Activated CD8-positive, alpha-beta memory T cell treated with anti-CD3 and anti-CD28 coated beads, Interleukin-2, amount 50 U/mL, for 4 hours (primary cell): Measurements from ENCODE around the gene VWF.
"Not testable (repeated sequence)": the region's sequence is repeated elsewhere in the genome, so short reads cannot be mapped to it uniquely, and the experiment has no call there.

ENCODE experiments used
- DNase-seq: peaks from one replicate; pipeline ENCODE4 v3.0.0-alpha.2; 2020

VWF gene

DNA sequence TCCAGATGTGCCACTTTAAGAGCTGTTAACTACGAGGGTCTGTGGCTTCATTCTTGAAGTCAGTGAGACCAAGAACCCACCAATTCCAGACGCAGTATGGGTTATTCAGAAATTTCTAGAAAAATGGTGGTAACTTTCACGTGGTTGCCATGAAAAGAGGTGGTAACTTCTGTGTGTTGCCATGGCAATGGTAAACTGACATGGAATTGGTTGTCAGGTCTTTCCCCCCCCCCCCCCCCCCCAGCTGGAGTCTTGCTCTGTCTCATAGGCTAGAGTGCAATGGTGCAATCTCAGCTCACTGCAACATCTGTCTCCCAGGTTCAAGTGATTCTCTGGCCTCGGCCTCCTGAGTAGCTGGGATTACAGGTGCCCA, 18.8 kb upstream of the VWF start:
- DNase-seq = no peak

DNA sequence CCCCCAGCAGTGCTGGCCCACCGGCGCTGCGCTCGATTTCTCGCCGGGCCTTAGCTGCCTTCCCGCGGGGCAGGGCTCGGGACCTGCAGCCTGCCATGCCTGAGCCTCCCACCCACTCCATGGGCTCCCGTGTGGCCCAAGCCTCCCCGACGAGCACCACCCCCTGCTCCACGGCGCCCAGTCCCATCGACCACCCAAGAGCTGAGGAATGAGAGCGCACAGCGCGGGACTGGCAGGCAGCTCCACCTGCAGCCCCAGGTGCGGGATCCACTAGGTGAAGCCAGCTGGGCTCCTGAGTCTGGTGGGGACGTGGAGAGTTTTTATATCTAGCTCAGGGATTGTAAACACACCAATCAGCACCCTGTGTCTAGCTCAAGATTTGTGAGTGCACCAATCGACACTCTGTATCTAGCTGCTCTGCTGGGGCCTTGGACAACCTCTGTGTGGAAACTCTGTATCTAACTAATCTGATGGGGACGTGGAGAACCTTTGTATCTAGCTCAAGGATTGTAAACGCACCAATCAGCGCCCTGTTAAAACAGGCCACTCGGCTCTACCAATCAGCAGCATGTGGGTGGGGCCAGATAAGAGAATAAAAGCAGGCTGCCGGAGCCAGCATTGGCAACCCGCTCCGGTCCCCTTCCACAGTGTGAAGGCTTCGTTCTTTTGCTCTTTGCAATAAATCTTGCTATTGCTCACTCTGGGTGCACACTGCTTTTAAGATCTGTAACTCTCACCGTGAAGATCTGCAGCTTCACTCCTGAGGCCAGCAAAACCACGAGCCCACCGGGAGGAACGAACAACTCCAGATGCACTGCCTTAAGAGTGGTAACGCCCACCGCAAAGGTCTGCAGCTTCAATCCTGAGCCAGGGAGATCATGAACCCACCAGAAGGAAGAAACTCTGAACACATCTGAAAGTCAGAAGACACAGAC, 18.2 kb upstream of the VWF start:
- not testable (repeated sequence) for DNase-seq

DNA sequence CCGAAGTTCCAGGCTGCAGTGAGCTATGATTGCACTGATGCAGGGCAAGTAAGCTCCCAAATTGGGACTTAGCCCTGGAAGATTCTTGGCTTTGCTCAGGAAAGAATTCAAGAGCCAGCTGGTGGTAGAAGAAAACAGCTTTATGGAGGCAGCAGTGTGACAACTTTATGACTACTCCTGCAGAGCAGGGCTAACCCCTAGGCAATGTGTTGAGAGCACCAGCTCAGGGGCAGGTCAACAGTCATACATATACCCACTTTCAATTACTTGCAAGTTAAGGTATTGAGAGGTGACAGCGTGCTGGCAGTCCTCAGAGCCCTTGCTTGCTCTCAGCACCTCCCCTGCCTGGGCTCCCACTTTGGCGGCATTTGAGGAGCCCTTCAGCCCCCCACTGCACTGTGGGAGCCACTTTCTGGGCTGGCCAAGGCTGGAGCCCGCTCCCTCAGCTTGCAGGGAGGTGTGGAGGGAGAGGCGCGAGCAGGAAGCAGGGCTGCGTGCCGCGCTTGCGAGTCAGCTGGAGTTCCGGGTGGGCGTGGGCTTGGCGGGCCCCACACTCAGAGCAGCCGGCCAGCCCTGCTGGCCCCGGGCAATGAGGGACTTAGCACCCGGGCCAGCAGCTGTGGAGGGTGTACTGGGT, 17.4 kb upstream of the VWF start:
- DNase-seq = not testable (repeated sequence)

DNA sequence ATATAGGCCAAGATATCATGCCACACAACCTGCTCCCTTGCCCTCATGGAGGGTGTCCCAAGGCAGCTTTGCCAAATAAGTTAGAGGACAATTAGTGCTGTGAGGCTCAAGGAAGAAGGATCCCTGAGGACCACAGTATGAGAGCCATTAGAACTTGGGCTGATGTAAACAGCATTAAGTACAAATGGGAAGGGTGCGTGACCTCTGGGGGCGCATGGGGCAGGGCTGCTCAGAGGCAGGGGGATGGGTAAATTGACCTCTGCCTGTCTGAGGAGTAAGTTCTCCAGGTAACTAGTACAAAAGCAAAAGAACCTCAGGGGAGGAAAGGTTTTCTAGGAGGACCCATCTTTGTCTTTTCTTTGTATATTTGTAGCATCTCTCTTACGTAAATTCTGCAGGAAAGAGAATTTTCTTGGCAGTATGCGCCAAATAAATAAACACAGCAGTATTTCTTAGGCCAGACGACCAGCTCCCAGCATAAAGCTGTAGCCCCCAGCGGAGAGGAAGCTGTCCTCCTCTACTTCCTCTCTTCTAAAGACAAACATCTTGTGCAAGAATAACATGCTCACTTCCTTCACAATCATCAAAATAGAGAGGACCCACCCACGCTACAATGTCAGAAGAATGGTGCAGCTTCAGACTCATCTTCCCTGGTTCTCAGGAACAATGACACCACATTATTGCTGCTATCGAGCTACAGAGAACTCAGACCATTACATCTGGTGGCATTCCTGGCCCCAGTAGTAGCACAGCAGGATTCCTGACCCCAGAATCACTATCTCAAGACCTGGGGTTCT, 16.4 kb upstream of the VWF start:
- DNase-seq = no peak

DNA sequence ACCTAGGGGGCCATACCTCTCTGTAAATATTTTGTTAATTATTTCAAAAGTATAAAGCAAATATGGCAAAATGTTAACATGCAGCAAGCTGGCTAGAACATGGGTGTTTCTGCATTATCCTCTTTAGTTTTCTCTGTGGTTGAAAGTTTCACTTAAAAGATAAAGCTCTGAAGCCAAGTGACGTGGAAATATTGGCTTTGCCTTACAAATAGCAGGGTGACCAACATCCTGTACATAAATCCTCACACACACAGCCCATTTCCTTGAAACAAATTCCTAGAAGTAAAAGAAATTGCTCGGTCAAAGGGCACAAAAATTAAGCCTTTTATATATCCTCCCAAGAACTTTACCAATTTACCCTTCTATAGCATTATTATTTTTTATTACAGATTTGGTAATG, 10.6 kb upstream of the VWF start:
- DNase-seq = no peak

DNA sequence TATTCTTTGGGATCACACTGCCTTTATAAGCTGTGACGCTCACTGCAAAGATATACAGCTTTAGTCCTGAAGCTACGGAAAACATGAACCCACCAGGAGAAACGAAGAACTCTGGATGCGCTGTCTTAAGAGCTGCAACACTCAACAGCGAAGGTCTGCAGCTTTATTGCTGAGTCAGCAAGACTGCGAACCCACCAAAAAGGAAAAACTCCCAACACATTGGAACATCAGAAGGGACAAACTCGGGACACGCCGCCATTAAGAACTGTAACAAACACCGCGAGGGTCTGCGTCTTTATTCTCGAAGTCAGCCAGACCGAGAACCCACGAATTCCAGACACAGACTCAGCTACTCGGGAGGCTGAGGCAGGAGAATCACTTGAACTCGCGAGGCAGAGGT, 9.2 kb upstream of the VWF start:
- DNase-seq = no peak

DNA sequence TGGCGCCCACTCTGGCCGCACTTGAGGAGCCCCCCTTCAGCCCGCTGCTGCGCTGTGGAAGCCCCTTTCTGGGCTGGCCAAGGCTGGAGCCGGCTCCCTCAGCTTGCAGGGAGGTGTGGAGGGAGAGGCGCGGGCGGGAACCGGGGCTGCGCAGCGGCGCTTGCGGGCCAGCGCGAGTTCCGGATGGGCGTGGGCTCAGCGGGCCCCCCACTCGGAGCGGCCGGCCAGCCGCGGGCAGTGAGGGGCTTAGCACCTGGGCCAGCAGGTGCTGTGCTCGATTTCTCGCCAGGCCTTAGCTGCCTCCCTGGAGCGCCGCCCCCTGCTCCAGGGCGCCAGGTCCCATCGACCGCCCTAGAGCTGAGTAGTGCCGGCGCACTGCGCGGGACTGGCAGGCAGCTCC, 8.0 kb upstream of the VWF start:
- no peak for DNase-seq

DNA sequence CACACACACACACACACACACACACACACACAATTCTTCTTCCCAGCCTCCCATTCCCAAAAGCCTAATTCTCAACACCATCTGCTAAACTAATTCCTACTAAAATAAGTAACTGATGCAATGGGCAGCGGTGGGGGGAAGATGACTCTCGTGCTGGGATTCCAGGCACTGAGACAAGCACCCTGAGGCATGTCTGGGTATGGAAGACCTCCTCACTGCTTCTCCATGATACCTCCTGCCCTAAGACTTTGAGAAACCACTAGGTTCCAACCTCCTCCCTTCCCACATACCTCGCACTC, 789 bp upstream of the VWF start:
- no peak for DNase-seq

DNA sequence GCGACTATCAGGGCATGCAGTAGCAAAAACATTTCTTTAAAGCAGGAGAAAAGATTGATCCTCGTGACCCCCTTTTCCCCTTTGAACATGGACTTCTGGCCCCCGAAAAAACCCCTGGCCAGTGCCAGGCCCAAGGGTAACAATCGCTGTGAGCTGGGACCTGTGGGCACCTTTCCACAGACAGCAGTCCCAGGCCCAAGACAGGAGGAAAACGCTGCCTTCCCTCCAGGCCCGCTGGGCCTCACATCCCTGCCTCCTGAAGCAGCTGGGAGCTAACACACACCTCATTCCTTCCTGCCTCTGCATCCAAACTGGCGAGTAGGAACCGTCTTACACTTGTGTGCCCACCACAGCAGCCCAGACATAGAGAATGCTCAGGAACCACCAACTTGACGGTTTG, 1.2 kb downstream of the VWF start:
- DNase-seq = no peak

DNA sequence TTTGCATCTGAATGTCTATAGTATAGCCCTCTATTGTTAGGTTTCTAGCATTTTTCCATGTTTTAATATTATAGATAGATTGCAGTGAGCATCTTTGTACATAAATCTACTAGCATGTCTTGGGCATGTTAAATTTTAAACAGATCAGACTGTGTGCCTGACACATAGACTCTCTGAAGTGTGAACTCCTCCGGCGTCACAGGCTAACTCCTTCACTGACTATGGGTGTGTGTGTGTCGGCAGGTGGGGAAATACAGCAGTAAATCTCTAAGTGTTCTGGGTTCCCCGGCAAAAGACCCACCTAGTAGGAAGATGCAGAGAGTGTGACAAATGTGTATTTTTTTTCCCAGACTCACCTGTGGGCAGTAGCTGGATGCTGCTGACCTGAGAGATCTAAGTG, 2.3 kb downstream of the VWF start:
- DNase-seq = no peak

DNA sequence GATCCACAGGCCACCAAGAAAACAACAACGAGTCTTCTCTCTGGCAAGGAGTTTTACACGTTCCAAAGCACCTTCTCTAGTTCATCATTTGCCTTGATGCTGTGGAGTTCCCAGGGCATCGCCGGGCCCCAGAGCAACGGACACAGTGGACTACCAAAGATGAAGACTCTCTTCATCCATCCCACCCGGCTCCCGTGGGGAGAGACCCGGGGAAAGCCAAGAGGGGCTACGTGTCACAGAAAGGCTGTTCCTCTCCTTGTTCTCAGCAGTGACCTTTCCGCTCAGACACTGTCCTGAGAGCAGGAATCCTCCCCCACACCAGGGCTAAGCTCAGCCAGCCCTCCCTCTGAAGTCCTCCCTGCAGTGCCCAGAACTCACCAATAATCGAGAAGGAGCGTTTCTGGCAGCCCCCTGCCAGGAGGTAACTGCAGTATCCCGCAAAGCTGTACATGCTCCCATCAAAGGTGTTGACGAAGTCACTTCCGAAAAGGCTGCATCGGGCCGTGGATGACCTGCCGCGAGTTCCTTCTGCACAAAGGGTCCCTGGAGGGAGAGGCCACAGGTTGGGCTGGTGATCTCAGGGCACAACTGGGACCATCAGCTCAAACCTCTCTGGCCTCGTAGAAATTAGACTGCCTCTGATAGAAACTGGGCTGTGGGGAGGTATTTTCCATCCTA, 3.5 kb downstream of the VWF start:
- no peak for DNase-seq

DNA sequence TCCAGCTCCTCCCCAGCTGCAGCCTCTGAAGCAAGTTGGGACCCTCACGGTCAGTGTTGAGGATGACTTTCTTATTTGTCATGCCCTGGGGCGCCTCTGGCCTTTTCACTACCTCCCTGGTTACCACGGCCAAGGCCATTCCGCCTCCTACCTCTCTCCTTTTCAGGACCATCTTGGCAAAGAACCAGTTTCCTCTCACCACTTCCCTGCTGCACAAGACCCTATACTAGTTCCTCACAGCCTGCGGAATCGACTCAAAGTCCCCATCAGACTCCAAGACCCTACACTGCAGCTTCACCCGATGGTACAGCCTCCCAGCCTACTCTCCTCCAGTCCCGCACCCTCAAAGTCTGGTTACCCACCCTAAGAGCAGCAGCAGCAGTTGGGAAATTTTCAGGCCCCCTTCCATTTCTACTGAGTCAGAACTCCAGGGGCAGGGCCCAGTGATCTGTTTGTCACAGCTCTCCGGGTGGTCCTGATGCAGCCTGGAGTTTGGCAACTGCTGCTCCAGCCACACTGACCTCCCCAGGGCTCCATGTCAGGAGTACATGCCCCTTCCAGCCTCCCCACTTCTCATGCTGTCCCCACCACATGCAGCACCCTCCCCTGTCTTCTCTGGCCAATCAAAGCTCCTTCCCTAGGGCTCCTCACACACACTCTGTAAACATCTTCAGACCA, 5.4 kb downstream of the VWF start:
- DNase-seq = no peak

DNA sequence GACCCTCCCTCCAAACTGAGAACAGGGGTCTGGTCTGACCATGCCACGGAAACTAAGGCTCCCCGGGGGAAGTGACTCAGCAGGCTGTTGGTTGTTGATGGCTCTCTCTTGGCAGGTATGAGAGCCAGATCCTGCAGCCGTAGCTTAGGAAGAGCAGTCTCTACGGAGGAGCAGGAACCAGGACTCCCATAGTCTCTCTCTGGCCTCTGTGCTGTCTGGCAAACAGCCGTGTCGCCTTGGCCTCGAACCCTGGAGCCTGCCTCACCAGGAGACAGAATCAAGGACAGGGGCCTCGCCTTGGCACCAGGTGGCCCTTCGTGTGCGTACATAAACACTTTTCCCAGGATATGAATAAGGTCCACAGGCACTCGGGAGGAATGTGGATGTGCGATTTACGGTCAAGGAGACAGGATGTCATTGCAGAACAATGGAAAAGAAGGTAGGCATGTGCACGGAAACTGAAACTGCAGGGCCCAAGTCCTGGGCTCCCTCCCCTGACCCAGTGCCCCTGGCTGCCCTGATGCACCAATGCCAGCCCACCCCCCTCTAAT, 7.9 kb downstream of the VWF start:
- no peak for DNase-seq

DNA sequence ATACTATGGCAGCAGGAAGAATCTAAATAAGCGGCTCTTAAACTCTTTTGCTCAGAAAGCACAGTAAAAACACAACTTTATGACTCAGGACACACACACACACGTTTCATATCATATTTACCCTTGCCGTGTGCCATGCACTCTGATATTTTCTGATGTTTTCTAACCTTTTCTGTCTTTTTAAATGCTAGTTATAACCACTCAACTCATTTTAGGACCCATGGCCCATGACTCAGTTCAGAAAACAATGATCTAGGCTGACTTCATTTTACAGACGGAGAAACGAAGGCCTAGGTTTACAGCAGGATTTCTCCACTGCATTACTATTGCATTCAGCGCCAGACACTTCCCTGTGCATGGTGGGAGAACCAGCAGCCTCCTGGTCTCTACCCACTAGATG, 9.1 kb downstream of the VWF start:
- DNase-seq = no peak

DNA sequence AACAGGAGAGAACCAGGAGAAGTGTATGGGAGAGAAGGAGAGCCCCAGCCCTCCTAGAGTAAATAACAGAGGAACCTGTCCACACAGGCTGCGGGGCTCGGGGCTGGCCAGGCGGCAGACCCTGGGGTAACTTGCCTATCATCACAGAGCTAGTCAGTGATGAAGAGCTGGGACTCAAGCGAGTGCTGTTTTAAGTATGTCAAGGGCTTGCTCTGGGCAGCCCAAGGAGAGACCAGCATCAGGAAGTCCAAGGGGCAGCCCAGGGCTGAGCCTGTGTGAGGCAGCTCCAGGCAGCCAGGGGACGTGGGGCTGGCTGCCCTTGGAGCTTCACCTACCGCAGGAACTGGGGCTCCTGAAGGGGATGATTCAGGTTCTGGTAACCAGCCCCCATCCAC, 10.0 kb downstream of the VWF start:
- no peak for DNase-seq

DNA sequence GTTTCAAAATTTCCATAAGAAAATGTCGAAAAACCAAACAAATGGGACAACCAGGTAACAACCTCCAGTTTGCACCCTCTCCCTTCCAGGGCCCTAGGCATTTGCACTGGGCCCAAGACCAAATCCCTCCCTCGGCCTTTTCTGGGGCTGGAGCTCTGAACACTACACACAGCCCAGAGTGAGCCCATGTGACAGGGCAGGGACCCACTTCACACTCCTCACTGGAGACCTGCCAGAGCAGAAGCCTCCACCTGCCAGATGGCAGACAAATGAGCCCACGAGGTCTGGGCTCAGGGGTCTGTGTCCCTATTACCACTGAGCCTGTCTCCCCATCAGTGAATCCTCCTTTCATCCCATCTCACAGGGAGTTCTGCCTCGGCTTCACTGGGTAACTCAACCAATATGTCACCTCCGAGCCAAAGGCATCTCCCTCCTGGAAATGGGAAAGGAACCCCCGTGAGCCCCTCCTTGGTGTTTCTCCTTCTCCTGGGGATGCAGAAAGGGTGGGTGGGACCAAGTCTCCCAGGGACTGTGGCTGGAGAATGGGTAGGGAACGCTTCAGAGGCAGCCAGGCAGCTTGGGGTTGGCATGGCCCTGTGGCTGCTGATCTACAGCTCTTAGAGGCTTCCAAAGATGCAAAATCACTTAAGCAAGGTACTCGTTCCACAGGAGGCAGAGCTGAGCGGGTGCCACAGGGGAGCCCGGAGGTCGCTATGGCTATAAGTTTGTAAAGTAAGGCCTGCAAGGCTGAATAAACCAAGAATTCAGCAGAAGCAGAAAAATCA, 10.6 kb downstream of the VWF start:
- DNase-seq = no peak

DNA sequence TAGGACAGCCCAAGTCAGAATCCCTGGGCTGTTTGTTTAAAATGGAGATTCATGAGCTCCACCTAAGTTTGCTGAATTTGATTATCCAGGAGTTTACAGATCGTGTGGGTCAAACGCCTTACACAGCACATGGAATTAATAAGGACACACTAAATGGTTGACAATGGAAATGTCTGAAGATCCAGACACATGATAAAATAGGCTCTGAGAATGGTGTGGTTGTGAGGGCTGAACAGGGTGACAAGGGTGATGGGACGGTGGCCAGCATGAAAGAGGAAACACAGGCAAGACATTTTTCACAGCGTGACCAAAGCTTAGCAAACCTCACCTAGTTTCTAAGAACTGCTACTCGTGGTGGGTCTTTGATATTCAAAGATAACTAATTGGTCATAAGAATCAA, 12.5 kb downstream of the VWF start:
- DNase-seq = no peak

DNA sequence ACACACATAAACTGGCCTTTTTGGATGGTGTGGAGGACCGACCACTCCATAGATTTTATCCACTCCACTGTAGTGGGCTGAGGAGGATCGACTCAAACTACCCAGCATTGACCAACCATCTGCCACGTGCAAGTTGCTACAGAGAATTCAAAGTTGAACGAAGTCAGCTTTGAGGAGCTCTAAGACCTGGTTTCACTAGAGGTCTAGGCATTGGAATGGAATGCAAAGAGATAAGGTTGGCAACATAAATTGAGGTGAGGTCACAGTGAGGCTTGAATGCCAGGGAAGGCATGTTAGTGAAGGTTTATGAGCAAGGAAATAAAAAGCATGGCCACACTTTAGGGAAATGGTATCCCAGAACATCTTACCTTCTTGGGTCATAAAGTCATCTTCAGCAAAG, 14.5 kb downstream of the VWF start:
- DNase-seq = no peak

DNA sequence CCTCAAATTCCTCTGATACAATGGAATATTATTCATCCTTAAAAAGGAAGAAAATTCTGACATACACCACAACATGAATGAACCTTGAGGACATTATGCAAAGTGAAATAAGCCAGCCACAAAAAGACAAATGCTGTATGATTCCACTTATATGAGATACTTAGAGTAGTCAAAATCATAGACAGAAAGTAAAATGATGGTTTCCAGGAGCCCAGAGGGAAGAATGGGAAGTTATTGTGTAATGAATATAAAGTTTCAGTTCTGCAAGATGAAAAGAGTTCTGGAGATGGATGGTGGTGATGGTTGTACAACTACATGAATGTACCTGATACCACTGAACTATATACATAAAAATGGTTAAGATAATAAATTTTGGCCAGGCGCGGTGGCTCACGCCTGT, 18.3 kb downstream of the VWF start:
- DNase-seq = no peak

DNA sequence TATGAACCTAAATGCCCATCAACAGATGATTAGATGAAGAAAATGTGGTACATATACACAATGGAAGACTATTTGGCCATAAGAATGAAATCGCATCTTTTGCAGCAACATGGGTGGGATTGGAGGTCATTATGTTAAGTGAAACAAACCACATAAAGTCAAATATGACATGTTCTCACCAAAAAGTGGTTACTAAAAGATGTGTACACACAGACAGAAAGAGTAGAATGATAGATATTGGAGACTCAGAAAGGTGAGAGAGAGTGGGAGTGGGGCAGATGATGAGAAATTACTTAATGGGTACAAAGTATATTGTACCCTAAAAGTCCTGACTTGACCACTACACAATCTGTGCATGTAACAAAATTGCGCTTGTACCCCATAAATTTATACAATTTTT, 19.6 kb downstream of the VWF start:
- DNase-seq = no peak

DNA sequence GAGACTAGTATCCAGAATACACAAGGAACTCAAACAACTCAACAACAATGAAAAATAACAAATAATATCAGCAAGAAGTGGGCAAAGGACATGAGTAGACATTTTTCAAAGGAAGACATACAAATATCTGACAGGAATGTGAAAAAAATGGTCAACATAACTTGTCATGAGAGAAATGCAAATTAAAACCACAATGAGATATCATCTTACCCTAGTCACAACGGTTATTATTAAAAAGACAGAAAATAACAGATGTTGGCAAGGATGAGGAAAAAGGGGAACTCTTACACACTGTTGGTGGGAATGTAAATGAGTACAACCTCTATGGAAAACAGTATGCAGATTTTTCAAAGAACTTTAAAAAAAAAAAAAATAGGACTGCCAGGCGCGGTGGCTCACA, 20.4 kb downstream of the VWF start:
- DNase-seq = no peak

DNA sequence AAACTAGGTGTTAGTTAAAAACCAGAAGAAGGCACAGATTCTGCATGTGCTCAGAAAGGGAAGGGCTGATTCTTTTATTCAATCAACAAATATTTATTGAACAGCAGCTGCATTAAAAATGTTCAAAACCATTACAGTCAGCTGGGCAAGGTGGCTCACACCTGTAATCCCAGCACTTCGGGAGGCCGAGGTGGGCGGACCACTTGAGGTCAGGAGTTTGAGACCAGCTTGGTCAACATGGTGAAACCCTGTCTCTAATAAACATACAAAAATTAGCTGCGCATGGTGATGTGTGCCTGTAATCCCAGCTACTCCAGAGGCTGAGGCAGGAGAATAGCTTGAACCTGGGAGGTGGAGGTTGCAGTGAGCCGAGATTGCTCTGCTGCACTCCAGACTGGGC, 22.4 kb downstream of the VWF start:
- DNase-seq = not testable (repeated sequence)
